Thymus (tissue), 11 donors: ENCODE results near the gene TENM4. TPM values are rescaled to one million over a fixed set of nuclear protein-coding genes. Genes with fewer than 3 reads are reported as not detected.

Experiments used
- DNase-seq, 9 donors: peaks; one replicate each; pipeline ENCODE4 v3.0.0-alpha.2; 2013; ENCODE audit warnings: low spot score in 9 of 9, low read depth in 6 of 9, missing footprints in 1 of 9
- H3K27ac ChIP-seq, 2 donors: one replicate each; pipeline ENCODE4 v1.5.1; 2013; ENCODE audit warnings: control low read depth in 1 of 2, low read depth in 1 of 2, low read length in 1 of 2, mild to moderate bottlenecking in 1 of 2, moderate library complexity in 1 of 2
- H3K27me3 ChIP-seq, 2 donors: one replicate each; pipeline ENCODE4 v1.5.1; 2013; ENCODE audit warnings: low read length in 1 of 2; ENCODE audit not compliant: control insufficient read depth in 2 of 2, insufficient read depth in 1 of 2
- H3K36me3 ChIP-seq, 2 donors: one replicate each; pipeline ENCODE4 v1.5.1; 2013; ENCODE audit warnings: low read length in 1 of 2, mild to moderate bottlenecking in 1 of 2, moderate library complexity in 1 of 2; ENCODE audit not compliant: control insufficient read depth in 2 of 2, insufficient read depth in 2 of 2
- H3K4me1 ChIP-seq, 2 donors: one replicate each; pipeline ENCODE4 v1.5.1; 2013; ENCODE audit warnings: low read length in 2 of 2; ENCODE audit not compliant: control insufficient read depth in 2 of 2, insufficient read depth in 2 of 2
- H3K4me3 ChIP-seq, 2 donors: one replicate each; pipeline ENCODE4 v1.5.1; 2013; ENCODE audit warnings: low read length in 2 of 2, control low read depth in 1 of 2, mild to moderate bottlenecking in 1 of 2
- H3K9me3 ChIP-seq, 2 donors: one replicate each; pipeline ENCODE4 v1.5.1; 2013; ENCODE audit warnings: low read length in 1 of 2, mild to moderate bottlenecking in 1 of 2; ENCODE audit not compliant: control insufficient read depth in 2 of 2, insufficient read depth in 1 of 2
- WGBS: extraction: QIAGEN DNeasy Blood & Tissue Kit; methylation state at CpG from one replicate; pipeline ENCODE4 v1.1.7; 2013; 5-methylcytosine and 5-hydroxymethylcytosine counted together
- polyA plus RNA-seq: library from polyadenylated mRNA; stranded (reverse); fragments of 200-250 nt; gene quantifications from one replicate; pipeline ENCODE4 v1.2.3, GENCODE V29; 2013
- total RNA-seq: library from RNA; stranded (reverse); fragments of 120-200 nt; gene quantifications from one replicate; pipeline ENCODE4 v1.2.4, GENCODE V29; 2013
- donor health status: healthy.

The TENM4 gene
- total and polyA plus RNA-seq, 2 donors, result 1.0 to 2.8 TPM

DNA sequence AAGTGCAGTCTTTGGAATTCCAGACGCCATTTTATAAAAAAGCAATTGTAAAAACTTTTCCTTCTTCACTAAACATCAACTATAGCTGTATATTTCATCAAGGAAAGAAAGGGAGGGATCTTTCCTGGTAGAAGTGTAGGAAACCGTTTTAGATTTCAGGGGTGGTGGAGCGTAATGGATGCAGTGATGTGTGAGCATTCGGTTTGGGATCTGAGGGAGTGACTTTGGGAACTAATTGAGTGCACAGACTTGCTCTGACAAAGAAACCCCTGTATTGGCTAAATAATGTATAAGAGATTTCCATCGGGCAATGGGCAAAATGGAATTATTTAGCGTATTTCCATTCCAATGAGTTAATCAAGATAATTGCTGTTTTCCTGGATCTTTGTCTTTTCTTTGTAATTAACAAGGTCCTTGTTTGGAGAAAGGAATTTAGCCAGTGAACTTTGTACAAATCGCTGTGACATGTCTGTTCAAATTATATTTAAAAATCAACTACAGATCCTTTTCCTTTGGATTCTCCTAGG lies 741.2 kb downstream of the TENM4 start:
- no peaks in the 10 kb centered on the region for H3K9me3 ChIP-seq
- 94% methylated on average over 7 of the region's 7 CpGs for WGBS
- H3K36me3 ChIP-seq, result no peaks in the 10 kb centered on the region
- no peak overlapping the region for H3K27ac ChIP-seq
- H3K4me3 ChIP-seq, result no peak overlapping the region
- H3K4me1 ChIP-seq, result no peaks in the 10 kb centered on the region
- DNase-seq, result no peak
- H3K27me3 ChIP-seq, result no peaks in the 10 kb centered on the region

DNA sequence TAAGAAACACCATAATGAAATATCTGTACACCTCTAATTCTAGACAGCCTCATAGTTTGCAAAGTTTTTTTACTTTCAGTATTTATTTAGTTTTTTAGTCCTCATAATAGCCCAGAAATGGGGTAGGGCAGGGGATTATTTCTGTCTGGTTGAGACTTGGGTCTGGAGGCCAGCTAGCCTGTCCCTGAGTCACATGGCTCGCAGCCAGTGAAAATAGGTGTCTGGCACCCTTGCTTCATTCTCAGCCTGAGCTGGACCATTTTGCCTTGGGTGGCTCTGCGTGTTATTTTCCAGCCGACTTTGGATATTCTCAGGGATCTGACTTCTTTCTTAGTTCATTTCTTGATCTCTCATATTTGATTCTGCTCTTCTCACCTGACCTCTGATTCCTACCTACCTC lies 742.2 kb downstream of the TENM4 start:
- no peaks in the 10 kb centered on the region for H3K36me3 ChIP-seq
- H3K4me3 ChIP-seq, result no peak overlapping the region
- 92% methylated on average over 3 of the region's 3 CpGs for WGBS
- no peaks in the 10 kb centered on the region for H3K4me1 ChIP-seq
- H3K27me3 ChIP-seq, result no peaks in the 10 kb centered on the region
- no peak overlapping the region for H3K27ac ChIP-seq
- no peaks in the 10 kb centered on the region for H3K9me3 ChIP-seq
- DNase-seq, result no peak

DNA sequence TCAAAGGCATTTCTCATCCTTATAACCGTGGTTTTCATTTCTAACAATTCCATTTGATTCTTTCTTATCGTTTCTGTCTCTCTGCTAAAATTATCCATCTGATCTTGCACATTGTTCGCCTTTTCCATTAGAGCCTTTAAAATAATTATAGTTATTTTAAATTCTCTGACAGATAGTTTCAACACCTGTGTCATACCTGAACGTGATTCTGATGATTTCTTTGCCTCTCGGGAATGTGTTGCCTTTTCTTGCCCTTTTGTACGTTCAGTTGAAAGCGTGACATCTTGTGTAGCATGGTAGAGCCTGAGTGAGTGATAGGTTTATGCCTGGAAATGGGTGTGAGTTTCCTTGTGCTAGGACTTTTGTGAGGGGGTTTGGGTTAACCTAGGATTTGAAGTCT lies 744.7 kb downstream of the TENM4 start:
- 89% methylated on average over 7 of the region's 7 CpGs for WGBS
- no peaks in the 10 kb centered on the region for H3K4me1 ChIP-seq
- H3K27me3 ChIP-seq, result no peaks in the 10 kb centered on the region
- no peak overlapping the region for H3K4me3 ChIP-seq
- H3K9me3 ChIP-seq, result no peaks in the 10 kb centered on the region
- no peaks in the 10 kb centered on the region for H3K36me3 ChIP-seq
- no peak for DNase-seq
- no peak overlapping the region for H3K27ac ChIP-seq

- H3K27me3 ChIP-seq, result no peaks in the 10 kb centered on the region
- no peaks in the 10 kb centered on the region for H3K36me3 ChIP-seq
- H3K27ac ChIP-seq, result no peak overlapping the region
- H3K4me3 ChIP-seq, result no peak overlapping the region
- DNase-seq, result no peak
- no peaks in the 10 kb centered on the region for H3K4me1 ChIP-seq
- no peaks in the 10 kb centered on the region for H3K9me3 ChIP-seq
- WGBS, result 95% methylated on average over 4 of the region's 4 CpGs
These were observed 746.7 kb downstream of the TENM4 start for GRCh38 chr11:78694152-78694551.

GRCh38 chr11:78691215-78691614 lies 749.6 kb downstream of the TENM4 start:
- 92% methylated on average over 2 of the region's 2 CpGs for WGBS

DNA sequence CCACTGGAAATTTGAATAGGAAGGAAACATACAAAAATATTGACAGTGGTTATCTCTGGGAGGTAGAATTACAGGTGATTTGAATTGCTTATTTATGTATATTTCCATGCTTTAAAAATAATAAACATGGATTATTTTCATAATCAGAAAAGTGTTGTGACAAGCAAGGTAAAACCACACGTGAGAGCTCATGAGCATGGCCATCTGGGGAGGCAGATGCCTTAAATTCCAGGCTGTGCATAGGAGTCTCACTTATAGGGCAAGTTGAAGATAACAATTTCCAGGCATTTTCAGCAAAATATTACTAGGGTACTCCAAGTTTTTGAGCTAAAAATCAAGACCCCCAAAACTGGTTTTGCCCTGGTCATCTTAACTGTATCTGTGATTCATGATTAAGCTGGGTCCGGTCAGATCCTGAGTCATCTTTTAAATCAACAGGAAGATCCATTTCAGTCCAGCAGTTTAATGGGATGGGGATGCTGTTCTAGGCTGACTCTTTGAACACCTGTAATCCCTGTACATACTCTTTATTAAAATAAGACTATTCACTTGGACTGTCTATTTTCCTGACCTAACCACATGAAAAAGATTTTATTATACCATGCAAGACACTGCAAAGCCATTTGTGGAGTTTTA lies 750.4 kb downstream of the TENM4 start:
- no peak overlapping the region for H3K27ac ChIP-seq
- H3K4me3 ChIP-seq, result no peak overlapping the region
- no peaks in the 10 kb centered on the region for H3K27me3 ChIP-seq
- WGBS, result 90% methylated on average over 2 of the region's 2 CpGs
- H3K4me1 ChIP-seq, result no peaks in the 10 kb centered on the region
- DNase-seq, result no peak
- H3K36me3 ChIP-seq, result no peaks in the 10 kb centered on the region
- H3K9me3 ChIP-seq, result no peaks in the 10 kb centered on the region

More at GRCh38 chr11:78691215-78691614, 749.6 kb downstream of the TENM4 start:
- Histone ChIP-seq H3K36me3 (no peaks in the 10 kb centered on the region), H3K4me1 (no peaks in the 10 kb centered on the region), H3K4me3 (no peak overlapping the region), H3K9me3 (no peaks in the 10 kb centered on the region), H3K27ac (no peak overlapping the region), H3K27me3 (no peaks in the 10 kb centered on the region)
- no peak for DNase-seq

DNA sequence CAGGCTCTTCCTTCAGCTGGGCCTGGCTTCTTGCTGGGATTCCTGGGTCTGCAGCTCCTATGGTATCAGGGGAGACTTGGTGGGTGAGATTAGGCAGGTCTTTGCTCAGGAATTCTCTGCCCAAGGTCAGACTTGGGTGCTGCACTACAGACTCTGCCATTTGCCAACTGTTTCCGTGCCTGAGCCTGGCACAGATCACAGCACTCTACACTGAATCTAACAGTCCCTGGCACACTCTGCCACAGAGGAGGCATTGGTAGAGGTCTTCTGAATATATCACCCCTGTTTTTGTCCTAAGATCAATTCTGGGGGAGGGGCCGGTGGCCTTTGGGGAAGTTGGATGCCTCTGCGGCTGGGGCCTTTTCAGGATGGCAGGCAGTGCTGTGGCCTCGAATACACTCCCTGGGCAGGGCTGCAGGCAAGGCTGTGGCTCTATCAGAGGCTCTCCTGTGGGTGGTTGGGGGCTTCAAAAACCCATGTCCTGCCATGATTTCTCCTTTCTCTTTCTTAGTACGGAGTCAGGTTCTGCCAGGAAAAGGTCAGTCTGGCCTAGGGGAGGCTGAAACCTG lies 751.2 kb downstream of the TENM4 start:
- no peak overlapping the region for H3K27ac ChIP-seq
- H3K9me3 ChIP-seq, result no peaks in the 10 kb centered on the region
- no peaks in the 10 kb centered on the region for H3K36me3 ChIP-seq
- no peak overlapping the region for H3K4me3 ChIP-seq
- WGBS, result 81% methylated on average over 5 of the region's 5 CpGs
- H3K27me3 ChIP-seq, result no peaks in the 10 kb centered on the region
- no peak for DNase-seq
- no peaks in the 10 kb centered on the region for H3K4me1 ChIP-seq

GRCh38 chr11:78689101-78689500 lies 751.7 kb downstream of the TENM4 start:
- 72% methylated on average over 3 of the region's 3 CpGs for WGBS
- Histone ChIP-seq H3K27me3 (no peaks in the 10 kb centered on the region), H3K36me3 (no peaks in the 10 kb centered on the region), H3K4me3 (no peak overlapping the region), H3K27ac (no peak overlapping the region), H3K9me3 (no peaks in the 10 kb centered on the region), H3K4me1 (no peaks in the 10 kb centered on the region)
- no peak for DNase-seq

DNA sequence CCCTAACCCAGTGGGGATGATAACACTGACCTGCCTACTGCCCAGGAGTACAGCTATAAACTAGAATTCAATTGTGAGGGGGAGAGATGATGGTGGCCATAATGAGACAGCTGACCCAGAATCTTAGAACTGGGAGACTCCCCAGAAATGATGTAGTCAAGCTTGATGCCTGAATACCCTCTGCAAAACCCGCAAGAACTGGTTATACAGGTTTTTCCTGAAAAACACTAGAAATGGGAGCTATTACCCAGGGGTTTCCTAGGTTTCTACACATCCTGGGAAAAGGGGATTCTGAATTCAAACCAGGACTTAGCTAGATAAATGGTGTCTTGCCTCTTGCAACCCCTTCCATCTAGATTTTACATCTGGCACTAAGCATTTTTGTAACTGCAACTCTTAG lies 752.4 kb downstream of the TENM4 start:
- Histone ChIP-seq H3K27me3 (no peaks in the 10 kb centered on the region), H3K36me3 (no peaks in the 10 kb centered on the region), H3K4me1 (no peaks in the 10 kb centered on the region), H3K27ac (no peak overlapping the region), H3K9me3 (no peaks in the 10 kb centered on the region), H3K4me3 (no peak overlapping the region)
- DNase-seq, result no peak
- 85% methylated on average over 1 of the region's 1 CpG for WGBS
